ENCODE results near the gene FGF14.

GRCh38 chr13:102136735-102137296, 265.0 kb downstream of the FGF14 start:
- TF ChIP-seq CTCF (conservative IDR thresholded peaks at IDR 0.05; ENCODE audit: low read depth, low read length) (no peak), FOS (IDR thresholded peaks at IDR 0.05; ENCODE audit: low read depth, low read length) (no peak), SMC3 (IDR thresholded peaks at IDR 0.05; ENCODE audit: low read depth, low read length) (no peak), POLR2A (IDR thresholded peaks at IDR 0.05; ENCODE audit: low read depth, low read length) (no peak), RAD21 (IDR thresholded peaks at IDR 0.05; ENCODE audit: low read length) (no peak), USF2 (IDR thresholded peaks at IDR 0.05; ENCODE audit: low read depth, low read length) (no peak), MXI1 (IDR thresholded peaks at IDR 0.05; ENCODE audit: borderline replicate concordance, low read depth, low read length) (no peak), MAFK (IDR thresholded peaks at IDR 0.05; ENCODE audit: low read depth, low read length) (no peak), RFX5 (IDR thresholded peaks at IDR 0.05; ENCODE audit: low read depth, low read length) (no peak), MAZ (IDR thresholded peaks at IDR 0.05; ENCODE audit: borderline replicate concordance, low read depth, low read length) (no peak), NFE2L2 (IDR thresholded peaks at IDR 0.05; ENCODE audit: low read depth, low read length) (no peak), ELK1 (IDR thresholded peaks at IDR 0.05; ENCODE audit: borderline replicate concordance, low read depth, low read length) (no peak), RCOR1 (IDR thresholded peaks at IDR 0.05; ENCODE audit: insufficient replicate concordance, low read length) (no peak)

Measured in IMR-90 (cell line).